Posterior cingulate gyrus (tissue), 11 donors: ENCODE results near the gene MED6.

Source experiments
- DNase-seq, 10 donors: peaks; one replicate each; pipeline versions ENCODE4 v3.0.0 to v3.0.0-alpha.2; 2020 to 2021; ENCODE audit warnings: mixed read lengths in 3 of 10
- intact Hi-C: fragments of 100-400 bp; cut with DNase I; formaldehyde crosslinking; loops from one replicate; pipeline ENCODE4 v1.15.1; 2023

MED6 gene, protein sequence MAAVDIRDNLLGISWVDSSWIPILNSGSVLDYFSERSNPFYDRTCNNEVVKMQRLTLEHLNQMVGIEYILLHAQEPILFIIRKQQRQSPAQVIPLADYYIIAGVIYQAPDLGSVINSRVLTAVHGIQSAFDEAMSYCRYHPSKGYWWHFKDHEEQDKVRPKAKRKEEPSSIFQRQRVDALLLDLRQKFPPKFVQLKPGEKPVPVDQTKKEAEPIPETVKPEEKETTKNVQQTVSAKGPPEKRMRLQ

GRCh38 chr14:70600382-70601157, at the start of gene MED6:
Gene MED6, minus strand, starts transcription at chr14:70600655. Its CDS starts 18 bp downstream, at chr14:70600637.
- DNase-seq = peak; percentile 82 to 98 (median 92)
- intact Hi-C loops = no loop called here

DNA sequence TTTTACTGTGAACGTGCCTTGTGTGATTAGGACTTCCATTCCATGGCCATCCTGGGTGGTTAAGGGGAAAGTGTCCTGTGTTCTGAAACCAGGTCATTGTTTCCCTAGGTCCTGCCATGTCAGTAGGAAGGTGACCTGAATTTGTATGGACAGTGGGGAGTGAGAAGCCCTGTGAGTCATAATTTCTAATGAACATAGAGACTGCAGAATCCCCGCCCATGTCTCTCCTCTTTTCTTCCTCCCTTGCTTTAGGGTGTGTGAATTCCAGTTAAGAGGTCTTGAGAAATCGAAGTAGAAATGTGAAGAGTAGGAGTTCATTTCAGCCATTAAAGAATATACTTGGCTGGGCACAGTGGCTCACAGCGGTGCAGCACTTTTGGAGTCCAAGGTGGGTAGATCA, 49.3 kb upstream of the MED6 start:
- intact Hi-C loops = no loop called here
- no peak for DNase-seq

GRCh38 chr14:70648346-70648745, 47.9 kb upstream of the MED6 start:
- no peak for DNase-seq
- intact Hi-C loops = no loop called here

DNA sequence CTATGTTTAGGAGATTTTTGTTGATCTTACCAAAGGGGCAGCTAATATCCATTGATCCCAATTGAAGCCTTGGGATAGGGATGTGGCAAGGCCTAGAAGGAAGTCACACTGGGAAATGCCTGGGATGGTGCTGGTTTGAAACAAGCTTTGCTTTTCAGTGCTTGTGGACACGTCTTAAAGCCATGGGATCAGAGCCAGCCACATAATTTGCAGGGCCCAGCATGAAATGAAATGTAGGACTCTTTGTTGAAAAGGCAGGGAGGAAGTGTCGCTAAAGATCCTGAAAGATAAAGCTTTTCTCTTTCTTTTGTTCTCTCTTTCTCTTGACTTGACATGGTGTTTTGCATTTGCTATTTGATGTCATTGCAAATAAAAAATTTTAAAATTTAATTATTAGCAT, 46.2 kb upstream of the MED6 start:
- intact Hi-C loops = no loop called here
- no peak for DNase-seq

DNA sequence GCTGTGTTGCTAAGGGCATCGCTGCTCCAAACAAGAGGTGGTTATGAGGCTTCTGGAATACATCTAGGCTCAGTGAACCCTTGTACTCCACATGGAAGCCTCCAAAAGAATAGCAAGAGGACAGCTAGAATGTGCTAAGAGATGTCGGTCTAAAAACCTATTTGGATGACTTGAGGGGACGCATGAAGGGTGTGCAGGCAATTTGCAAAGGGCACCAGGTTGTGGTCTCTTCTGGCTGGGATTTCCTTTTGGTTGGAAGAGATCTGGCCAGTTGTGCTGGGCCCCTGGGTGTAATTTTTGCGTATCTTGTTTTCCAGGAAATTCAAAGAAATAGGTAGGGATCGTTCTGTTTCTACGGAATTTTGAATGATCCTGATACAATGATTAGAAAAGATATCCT, 45.4 kb upstream of the MED6 start:
- no peak for DNase-seq
- intact Hi-C loops = no loop called here

GRCh38 chr14:70643967-70644366, 43.5 kb upstream of the MED6 start:
- DNase-seq = no peak
- intact Hi-C loops = no loop called here

- DNase-seq = peak in 5 of 10 donors; percentile 9 to 85 (median 76)
- intact Hi-C loops = no loop called here
Measured at GRCh38 chr14:70642303-70643235, 42.1 kb upstream of the MED6 start.

GRCh38 chr14:70641548-70642302, 41.3 kb upstream of the MED6 start, which contains the start of gene TTC9:
Gene TTC9, plus strand, starts transcription at chr14:70641916. Its CDS starts 214 bp downstream, at chr14:70642130.
- intact Hi-C loops = no loop called here
- DNase-seq = peak in 8 of 10 donors; percentile 8 to 86 (median 40)

DNA sequence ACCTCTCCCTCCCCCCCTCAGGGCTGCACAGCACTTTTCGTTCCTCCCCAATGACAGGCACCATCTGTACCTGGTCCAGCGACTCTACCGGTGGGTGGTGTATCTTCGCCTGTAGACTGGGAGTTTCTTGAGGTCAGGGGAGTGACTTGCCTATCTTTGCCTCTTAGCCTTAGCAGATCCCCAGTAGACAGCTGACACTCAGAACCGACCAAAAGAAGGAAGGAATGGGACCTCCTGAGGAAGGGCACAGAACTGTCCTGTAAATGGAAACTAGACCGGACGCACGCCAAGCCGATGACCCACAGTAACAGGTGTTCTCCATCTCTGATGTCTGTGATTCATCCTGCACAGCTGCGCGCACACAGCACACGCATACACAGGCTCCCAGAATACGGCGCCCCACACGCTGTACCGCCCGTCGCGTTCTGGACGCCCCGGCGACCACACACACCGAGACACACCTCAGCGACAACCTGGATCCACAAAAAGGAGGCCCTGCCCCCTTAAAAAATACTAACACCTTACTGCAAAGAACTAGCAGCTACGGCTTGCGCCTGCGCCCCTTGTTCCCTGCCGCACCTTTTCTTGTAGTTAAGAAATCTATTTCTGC, 40.6 kb upstream of the MED6 start:
- DNase-seq = peak in 8 of 10 donors; percentile 12 to 87 (median 40)
- intact Hi-C loops = no loop called here

DNA sequence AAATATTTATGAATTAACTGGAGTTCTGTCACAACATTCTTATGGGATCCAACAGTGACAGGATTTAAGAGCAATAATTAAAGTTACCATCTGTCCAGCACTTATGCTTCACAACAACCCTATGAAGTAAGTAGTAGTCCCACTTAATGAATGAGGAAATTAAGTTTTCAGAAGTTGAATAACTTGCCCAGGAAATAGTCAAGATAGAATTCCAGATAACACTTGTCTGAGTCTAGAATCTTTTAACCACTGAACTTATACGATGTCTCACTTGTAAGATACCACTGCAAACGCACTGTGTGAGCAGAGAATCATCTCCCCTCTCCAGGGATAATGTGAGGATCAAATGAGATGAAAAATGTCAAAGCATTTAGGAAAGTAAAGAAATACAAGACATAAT, 38.0 kb upstream of the MED6 start:
- DNase-seq = no peak
- intact Hi-C loops = no loop called here

DNA sequence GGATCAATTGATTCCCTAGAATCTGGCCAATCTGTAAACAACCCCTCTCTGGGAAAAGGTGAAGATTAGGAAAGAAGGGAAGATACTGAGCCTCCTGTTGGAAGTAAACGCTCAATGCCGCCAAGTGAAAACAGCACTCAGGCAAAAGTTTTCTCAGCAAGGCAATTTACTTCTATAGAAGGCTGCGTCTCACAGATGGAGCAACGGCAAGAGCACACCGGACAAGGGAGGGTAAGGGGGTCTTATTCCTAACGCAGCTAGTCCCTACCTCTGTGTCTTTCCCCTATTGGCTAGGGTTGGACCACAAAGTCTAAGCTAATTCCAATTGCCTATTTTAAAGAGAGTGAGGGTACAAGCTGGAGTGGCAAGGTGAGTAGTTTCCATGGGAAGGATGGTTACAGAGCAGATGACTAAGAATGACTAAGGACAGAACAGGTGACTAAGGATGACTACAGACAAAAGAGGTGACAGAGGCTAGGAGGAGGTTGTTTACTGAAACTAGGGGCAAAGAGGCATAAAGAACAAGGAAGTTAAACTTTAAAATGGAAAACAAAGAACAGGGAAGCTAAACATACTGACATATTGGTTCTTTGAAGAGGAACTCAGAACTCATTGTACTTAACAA, 35.6 kb upstream of the MED6 start:
- intact Hi-C loops = no loop called here

GRCh38 chr14:70631948-70632347, 31.5 kb upstream of the MED6 start:
- DNase-seq = no peak
- intact Hi-C loops = no loop called here

More for the DNA sequence above, 35.6 kb upstream of the MED6 start:
- DNase-seq = no peak

DNA sequence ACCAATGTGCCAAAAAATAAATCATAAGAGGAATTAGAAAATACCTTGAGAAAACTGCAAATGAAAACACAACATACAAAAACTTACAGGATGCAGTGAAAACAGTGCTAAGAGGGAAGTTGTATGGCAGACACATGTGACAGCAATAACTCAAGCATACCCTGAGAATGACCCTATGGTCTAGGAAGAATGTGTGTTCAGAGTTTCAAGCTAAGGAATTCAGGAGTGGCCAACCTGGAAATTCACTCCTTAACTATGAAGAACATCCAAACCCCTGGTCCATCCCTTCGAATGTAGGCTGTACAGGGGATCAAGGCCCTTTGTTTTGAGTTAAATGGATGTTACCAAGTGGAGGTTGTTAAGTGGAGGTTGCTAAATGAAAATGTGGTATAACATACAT, 24.5 kb upstream of the MED6 start:
- intact Hi-C loops = no loop called here
- DNase-seq = no peak

GRCh38 chr14:70622111-70622712, 21.8 kb upstream of the MED6 start:
- no peak for DNase-seq
- intact Hi-C loops = no loop called here

DNA sequence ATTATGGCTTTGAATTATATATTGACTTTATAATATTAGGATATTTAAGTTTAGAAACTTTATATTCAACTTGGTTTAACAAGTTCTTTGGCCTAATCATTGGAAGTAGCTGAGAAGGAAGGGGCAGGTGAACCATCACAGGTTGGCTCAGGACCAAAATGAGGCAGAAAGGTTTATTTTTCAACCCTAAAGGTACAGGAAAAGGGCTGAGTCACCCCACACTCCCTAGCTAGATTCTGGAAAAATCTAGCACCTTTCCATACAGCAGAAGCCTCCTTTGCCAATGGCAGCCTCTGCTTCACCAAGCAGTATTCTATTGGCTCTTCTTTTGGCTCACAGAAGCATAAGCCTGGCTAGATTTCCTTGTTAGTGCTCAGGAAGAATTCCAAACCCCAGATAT, 19.3 kb upstream of the MED6 start:
- DNase-seq = no peak
- intact Hi-C loops = no loop called here

- DNase-seq = no peak
- intact Hi-C loops = no loop called here
Measured at GRCh38 chr14:70618314-70618713, 17.9 kb upstream of the MED6 start.

GRCh38 chr14:70616646-70617045, 16.2 kb upstream of the MED6 start:
- intact Hi-C loops = no loop called here

GRCh38 chr14:70611216-70611615, 10.8 kb upstream of the MED6 start:
- intact Hi-C loops = no loop called here
- no peak for DNase-seq

More at GRCh38 chr14:70616646-70617045, 16.2 kb upstream of the MED6 start:
- DNase-seq = no peak

- intact Hi-C loops = no loop called here
- no peak for DNase-seq
Measured at GRCh38 chr14:70602254-70602653, 1.8 kb upstream of the MED6 start.
